GM15510 (cell line): Measurements from ENCODE around the gene ITGB1BP2.

Experiments used
- POLR2A ChIP-seq: IDR thresholded peaks from 3 replicates; pipeline ENCODE4 v1.6.1; 2011; ENCODE audit warnings: borderline replicate concordance; ENCODE audit not compliant: insufficient read length; ENCODE audit errors: extremely low read depth

Gene ITGB1BP2

GRCh38 chrX:71296806-71297205, 4.7 kb upstream of the ITGB1BP2 start:
- no peak for TF ChIP-seq POLR2A

- TF ChIP-seq POLR2A, result no peak
Measured at GRCh38 chrX:71298119-71298518, 3.4 kb upstream of the ITGB1BP2 start.

GRCh38 chrX:71302461-71303213, 1.1 kb downstream of the ITGB1BP2 start:
- no peak for TF ChIP-seq POLR2A

- no peak for TF ChIP-seq POLR2A
Measured at GRCh38 chrX:71304561-71304960, 3.0 kb downstream of the ITGB1BP2 start.

GRCh38 chrX:71315917-71316316, 14.4 kb downstream of the ITGB1BP2 start:
- TF ChIP-seq POLR2A, result no peak

GRCh38 chrX:71320126-71320525, 18.6 kb downstream of the ITGB1BP2 start:
- no peak for TF ChIP-seq POLR2A

GRCh38 chrX:71321731-71322130, 20.2 kb downstream of the ITGB1BP2 start:
- no peak for TF ChIP-seq POLR2A

- TF ChIP-seq POLR2A, result no peak
Measured at GRCh38 chrX:71326394-71326793, 24.8 kb downstream of the ITGB1BP2 start.
